HTERT RPE-1 (cell line): ENCODE results near the gene GRB10.

ENCODE experiments used
- in situ Hi-C: fragments of 300-500 bp; cut with MboI; formaldehyde crosslinking; loops from 4 replicates; pipeline ENCODE4 v1.14.3; 2020; ENCODE audit warnings: low sequenced_read_pairs

GRB10 gene

GRCh38 chr7:50658696-50659095 is 124.0 kb downstream of the GRB10 start:
- in situ Hi-C loops: no loop called here

GRCh38 chr7:50657912-50658311 is 124.8 kb downstream of the GRB10 start:
- in situ Hi-C loops: no loop called here

DNA sequence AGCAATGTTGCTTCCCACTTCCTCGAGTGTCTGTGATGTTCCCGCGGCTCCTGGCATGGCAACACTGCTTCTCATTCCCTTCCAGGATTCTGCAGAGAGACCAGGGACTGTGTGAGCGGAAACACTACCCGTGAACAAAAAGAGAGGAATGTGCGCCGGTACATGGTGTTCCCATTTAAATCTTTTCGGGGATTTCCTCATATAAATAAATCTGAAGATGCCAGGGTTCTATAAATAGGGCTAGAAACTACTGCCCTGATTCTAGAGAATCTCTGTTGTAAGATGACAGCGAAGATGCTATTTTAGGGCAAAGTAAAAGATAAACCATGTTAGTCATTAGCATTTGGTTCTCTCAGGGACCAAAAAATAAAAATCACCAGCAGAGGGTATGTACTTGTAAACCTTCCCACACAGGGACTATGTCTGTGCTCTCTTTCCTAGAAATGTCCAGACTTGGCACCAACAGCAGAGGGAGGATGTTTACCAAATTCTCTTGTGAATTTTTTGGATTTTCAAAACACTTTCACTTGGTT is 125.3 kb downstream of the GRB10 start:
- in situ Hi-C loops: no loop called here

DNA sequence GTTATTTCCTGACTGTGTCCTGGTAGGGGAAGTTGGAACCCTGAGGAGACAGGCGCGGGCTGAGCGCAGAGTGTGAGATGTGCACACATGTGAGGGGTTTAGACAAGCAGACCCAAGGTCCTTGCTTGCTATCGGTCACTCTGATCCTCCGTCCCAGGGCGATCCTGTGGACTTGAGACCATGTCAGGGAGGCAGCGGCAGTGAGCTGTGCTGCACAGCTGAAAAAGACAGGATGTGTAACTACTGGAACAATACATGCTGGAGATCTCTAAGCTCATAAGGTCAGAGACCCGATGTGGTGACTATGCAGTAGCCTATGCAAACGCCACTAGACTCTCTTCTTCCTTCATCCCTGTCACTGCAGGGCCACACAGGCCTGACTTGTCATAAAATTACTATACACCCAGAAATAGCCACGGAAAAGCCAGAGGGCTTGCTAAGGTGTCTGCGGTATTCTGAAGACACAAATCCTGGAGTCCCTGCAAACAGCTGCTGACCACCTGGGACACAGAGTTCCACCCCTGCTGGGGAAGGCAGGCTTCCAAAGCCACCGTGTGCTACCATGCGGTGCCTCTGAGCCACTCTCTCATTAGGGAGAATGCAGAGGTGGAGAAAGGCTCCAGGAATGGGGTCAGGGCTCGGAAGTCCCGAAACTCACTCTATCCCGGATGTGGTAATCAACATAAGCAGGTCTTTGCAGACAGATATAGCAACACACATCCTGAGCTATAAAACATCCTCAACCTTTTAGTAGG is 126.4 kb downstream of the GRB10 start:
- in situ Hi-C loops: no loop called here

- in situ Hi-C loops: no loop called here
Observed at GRCh38 chr7:50655490-50655889, 127.2 kb downstream of the GRB10 start.

GRCh38 chr7:50655020-50655419 is 127.7 kb downstream of the GRB10 start:
- in situ Hi-C loops: no loop called here

- in situ Hi-C loops: no loop called here
Observed at GRCh38 chr7:50653981-50654425, 128.7 kb downstream of the GRB10 start.

GRCh38 chr7:50653126-50653864 is 129.4 kb downstream of the GRB10 start:
- in situ Hi-C loops: no loop called here

- in situ Hi-C loops: no loop called here
Observed at GRCh38 chr7:50652400-50653125, 130.1 kb downstream of the GRB10 start.

DNA sequence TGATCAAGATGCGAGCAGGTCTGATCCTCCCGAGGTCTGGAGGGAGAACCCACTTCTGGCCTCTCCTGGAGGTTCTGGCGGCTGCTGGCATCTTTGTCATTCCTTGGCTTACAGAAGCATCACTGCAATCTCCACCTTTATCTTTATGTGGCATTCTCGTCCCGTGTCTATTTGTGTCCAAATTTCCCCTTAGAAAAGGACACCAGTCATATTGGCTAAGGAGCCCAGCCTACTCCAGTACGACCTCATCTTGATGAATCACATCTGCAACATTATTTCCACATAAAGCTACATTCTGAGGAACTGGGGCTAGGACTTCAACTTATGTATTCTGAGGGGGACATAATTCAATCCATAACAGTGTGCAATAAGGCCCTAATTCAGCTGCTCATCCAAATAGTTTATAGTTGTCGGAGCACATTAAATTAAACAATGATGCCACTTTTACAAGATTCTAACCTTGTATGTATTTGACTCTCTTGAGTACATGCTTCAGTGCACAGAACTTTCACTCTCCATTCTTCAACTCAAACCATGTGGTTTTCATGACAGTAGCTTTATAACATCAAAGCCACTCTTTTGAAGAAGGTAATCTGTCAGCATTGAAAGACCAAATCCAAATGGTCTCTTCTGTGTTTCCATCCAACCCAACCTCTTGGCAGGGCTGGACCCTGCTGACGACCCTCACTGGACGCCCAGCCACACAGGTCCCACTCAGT is 131.3 kb downstream of the GRB10 start:
- in situ Hi-C loops: no loop called here

DNA sequence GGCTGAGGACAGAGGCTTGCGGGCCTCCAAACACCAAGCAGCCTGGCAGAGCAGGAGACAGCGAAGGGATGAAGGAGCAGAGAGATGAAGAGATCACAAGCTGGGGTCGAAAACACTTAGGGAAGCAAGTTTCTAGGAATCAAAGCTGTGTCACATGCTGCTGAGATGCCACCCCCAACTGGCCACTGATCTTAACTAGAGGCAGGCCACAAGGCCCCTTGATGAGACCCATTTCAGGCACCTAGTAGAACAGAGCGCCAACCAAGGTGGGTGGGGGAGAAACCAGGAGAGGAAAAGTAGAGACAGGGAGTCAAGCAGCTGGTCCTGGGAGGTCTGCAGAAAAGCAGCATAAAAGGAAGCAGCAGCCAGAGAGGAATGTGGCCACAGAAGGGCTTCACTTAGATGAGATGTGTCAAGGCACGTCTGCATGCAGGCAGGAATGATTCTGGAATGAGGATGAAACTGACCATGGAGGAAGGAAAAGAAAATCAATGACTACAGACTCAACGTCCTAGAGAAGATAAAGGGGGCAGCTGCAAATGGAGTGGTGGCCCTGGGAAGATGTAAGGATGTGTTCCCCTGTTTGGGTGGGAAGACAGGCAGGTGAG is 132.5 kb downstream of the GRB10 start:
- in situ Hi-C loops: no loop called here

DNA sequence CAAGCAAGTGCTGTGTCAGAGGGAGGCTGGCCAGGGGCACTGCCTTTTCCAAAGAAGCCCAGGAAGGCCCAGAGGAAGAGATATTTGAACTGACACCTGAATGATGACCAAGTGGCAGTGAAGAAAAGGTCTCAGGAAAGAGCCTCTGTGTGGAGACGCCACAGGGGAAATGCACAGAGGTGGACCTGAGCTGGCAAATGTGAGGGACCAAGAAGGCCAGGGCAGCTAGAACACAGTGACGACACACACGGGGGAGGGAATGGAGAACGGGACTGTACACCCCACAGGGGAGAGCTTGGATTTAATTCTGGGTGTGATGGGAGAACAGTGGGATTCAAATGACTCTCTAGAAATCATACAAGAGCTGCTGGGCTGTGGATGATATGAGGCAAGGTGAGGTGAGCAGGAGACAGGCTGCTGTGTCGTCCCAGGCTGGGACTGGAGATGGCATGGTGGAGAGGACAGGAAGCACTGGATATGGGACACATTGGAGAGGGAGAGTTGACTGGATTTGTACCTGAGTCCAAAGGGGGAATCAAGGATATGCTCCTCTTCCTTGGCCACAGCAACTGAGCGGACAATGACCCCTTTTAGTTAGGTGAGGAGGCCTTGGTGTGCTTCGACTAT is 133.3 kb downstream of the GRB10 start:
- in situ Hi-C loops: no loop called here

- in situ Hi-C loops: no loop called here
Observed at GRCh38 chr7:50648570-50649169, 134.0 kb downstream of the GRB10 start.

GRCh38 chr7:50648076-50648475 is 134.6 kb downstream of the GRB10 start:
- in situ Hi-C loops: no loop called here

DNA sequence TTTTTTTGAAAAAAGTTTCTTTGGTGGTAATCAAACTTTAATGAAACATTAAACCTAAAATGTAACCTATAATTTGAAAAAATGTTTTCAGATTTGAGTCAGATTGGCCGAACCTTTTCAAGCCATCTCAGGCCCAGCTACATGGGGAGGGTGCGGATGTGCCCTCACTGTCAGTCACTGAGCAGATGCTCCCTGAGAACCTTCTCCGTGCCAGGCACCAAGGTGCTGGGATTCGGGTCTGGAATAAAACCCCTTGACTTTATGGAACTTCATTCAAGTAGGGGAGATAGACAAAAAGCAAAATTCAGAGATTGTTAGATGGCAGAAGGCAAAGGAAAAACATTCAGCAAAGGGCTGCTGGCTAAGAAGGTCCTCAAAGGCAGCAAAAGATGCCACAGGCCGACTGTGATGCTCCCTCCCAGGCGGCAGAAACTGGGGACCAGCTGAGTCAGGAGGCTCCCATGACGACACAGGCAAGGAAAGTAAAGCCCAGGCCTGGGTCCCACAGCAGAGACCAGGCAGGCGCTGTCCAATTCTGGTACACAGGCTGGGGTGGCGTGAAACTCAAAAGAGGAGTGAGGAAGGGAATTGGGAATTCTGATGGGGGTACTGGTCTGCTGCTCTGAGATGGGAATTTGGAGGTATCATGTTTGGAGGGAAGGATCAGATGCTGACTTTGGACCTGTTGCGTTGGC is 135.3 kb downstream of the GRB10 start:
- in situ Hi-C loops: no loop called here

- in situ Hi-C loops: no loop called here
Observed at GRCh38 chr7:50646069-50646468, 136.6 kb downstream of the GRB10 start.

DNA sequence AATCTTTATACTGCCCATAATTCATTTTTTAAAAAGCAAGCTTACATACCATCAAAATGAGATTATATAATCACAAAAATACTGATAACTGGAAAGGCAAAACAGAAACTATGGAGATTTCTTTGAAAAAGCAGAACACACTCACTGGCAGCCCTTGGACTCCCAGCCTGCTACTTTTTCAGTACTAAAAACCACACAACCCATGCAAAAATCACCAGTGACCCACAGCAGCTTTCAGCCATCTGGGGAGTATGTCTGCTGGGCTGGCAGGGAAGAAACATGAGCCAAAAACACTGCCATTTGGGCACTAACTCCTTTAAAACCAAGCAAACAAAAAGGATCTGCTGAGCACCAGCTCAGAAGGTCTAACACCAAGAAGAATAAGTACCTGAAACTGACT is 137.5 kb downstream of the GRB10 start:
- in situ Hi-C loops: no loop called here

DNA sequence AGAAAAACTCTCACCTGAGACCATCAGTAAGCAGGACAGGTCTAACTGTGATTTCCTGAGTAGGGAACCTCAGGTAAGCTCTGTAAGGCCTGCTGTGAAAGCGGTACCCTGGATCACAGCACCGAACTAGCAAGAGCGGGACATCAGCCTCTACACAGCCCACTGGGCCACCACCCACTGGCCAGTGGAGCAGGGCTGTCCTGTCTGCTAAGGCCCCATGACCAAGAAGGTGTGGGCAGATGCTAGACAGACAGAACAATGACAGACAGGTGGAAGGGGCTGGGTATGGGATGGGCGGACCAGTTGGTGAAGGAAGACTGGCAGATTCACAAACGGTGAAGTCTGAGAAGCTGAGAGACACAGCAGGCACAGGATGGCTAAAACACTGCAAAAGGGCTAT is 138.1 kb downstream of the GRB10 start:
- in situ Hi-C loops: no loop called here

DNA sequence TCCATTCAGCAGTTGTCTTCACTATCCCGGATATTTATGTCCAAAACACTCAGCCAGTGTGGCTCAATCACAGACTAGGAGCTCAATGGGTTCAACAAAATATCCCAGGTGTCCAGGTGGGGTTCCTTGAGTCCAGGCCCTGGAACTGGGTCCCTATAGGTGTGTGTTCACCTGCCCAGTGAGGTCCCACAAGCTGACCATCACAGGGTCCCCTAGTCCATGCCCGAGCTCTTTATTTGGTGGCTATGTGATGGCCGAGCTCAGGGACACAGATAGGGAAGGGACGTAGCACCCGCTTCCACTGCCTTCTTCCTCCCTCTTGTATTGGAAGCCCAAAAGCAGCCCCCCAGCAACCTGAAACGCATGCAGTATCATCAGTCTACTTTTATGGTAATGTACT is 138.6 kb downstream of the GRB10 start:
- in situ Hi-C loops: no loop called here
